K562 (cell line): ENCODE results near the gene FSTL3. TPM values are rescaled to one million over a fixed set of nuclear protein-coding genes. Genes with fewer than 3 reads are reported as not detected.

Experiments
- AFF4 ChIP-seq: sonication (generic); formaldehyde crosslinking; IDR thresholded peaks from 2 replicates; pipeline ENCODE4 v1.8.0; 2023; ENCODE audit warnings: mild to moderate bottlenecking, missing genetic modification reagents
- ARID2 ChIP-seq: fragments of 450-650 bp; IDR thresholded peaks from 2 replicates; pipeline ENCODE4 v1.6.1; 2017; ENCODE audit warnings: antibody characterized with exemption, mild to moderate bottlenecking
- DEAF1 ChIP-seq: fragments of 450-650 bp; formaldehyde crosslinking; IDR thresholded peaks from 2 replicates; pipeline ENCODE4 v1.4.0; 2020; ENCODE audit warnings: mild to moderate bottlenecking, moderate library complexity
- GABPA ChIP-seq: fragments of 200-800 bp; sonication (Bioruptor generic); conservative IDR thresholded peaks from 2 replicates; pipeline ENCODE4 v1.6.1; 2016; ENCODE audit warnings: low read depth, missing genetic modification characterization, missing compliant biosample characterization
- GABPB1 ChIP-seq: sonication (generic); formaldehyde crosslinking; IDR thresholded peaks from 2 replicates; pipeline ENCODE4 v1.8.0; 2022; ENCODE audit warnings: mild to moderate bottlenecking, missing genetic modification reagents
- GATAD2B ChIP-seq: fragments of 450-650 bp; IDR thresholded peaks from 2 replicates; pipeline ENCODE4 v1.6.1; 2017; ENCODE audit warnings: mild to moderate bottlenecking, borderline replicate concordance
- KLF1 ChIP-seq: fragments of 450-650 bp; IDR thresholded peaks from 2 replicates; pipeline ENCODE4 v1.6.1; 2016; ENCODE audit warnings: missing genetic modification characterization, missing compliant biosample characterization
- NR3C1 ChIP-seq: sonication (generic); formaldehyde crosslinking; IDR thresholded peaks from 2 replicates; pipeline ENCODE4 v1.8.1; 2022; ENCODE audit warnings: missing genetic modification reagents
- PKNOX1 ChIP-seq: fragments of 450-650 bp; IDR thresholded peaks from 2 replicates; pipeline ENCODE4 v1.6.1; 2016
- POLR2G ChIP-seq: fragments of 200-400 bp; formaldehyde crosslinking; IDR thresholded peaks from 2 replicates; pipeline ENCODE4 v1.6.1; 2017; ENCODE audit warnings: low read depth, mild to moderate bottlenecking, antibody characterized with exemption, low read length, moderate library complexity
- RHOXF2B ChIP-seq: fragments of 250-450 bp; sonication (Bioruptor Pico); conservative IDR thresholded peaks from 2 replicates; pipeline ENCODE4 v1.5.1; 2021
- SAFB ChIP-seq: fragments of 200-400 bp; formaldehyde crosslinking; IDR thresholded peaks from 2 replicates; pipeline ENCODE4 v1.6.1; 2017; ENCODE audit warnings: low read depth, low read length, borderline replicate concordance
- SETDB1 ChIP-seq: IDR thresholded peaks from one replicate; pipeline ENCODE4 v1.6.1; 2012; ENCODE audit warnings: low read length, control low read depth, inconsistent platforms
- STAG1 ChIP-seq: sonication (generic); formaldehyde crosslinking; IDR thresholded peaks from 2 replicates; pipeline ENCODE4 v1.5.0; 2020; ENCODE audit warnings: missing genetic modification reagents, borderline replicate concordance
- TAF15 ChIP-seq: fragments of 200-400 bp; formaldehyde crosslinking; IDR thresholded peaks from 2 replicates; pipeline ENCODE4 v1.6.1; 2017; ENCODE audit warnings: mild to moderate bottlenecking, low read depth, low read length, moderate library complexity
- TCFL5 ChIP-seq: fragments of 250-450 bp; sonication (Bioruptor Pico); conservative IDR thresholded peaks from 2 replicates; pipeline ENCODE4 v1.6.1; 2021; ENCODE audit warnings: mild to moderate bottlenecking, moderate library complexity, matching md5 sums
- TOE1 ChIP-seq, 2 experiments: fragments of 450-650 bp in 1 of 2; sonication (generic) in 1 of 2; formaldehyde crosslinking in 1 of 2; IDR thresholded peaks; 2 replicates each; pipeline versions ENCODE4 v1.7.1 to v1.8.0; 2016 to 2022; ENCODE audit warnings: borderline replicate concordance in 2 of 2, mild to moderate bottlenecking in 2 of 2, antibody characterized with exemption in 1 of 2, inconsistent platforms in 1 of 2, low read depth in 1 of 2, missing genetic modification reagents in 1 of 2, moderate library complexity in 1 of 2
- ZNF274 ChIP-seq: IDR thresholded peaks from 2 replicates; pipeline ENCODE4 v1.6.1; 2011; ENCODE audit warnings: low read depth, mild to moderate bottlenecking, low read length, moderate library complexity, borderline replicate concordance
- ZNF696 ChIP-seq: fragments of 250-450 bp; sonication (Bioruptor Pico); conservative IDR thresholded peaks from 2 replicates; pipeline ENCODE4 v1.4.0; 2020; ENCODE audit warnings: mild to moderate bottlenecking, moderate library complexity
- polyA plus RNA-seq, 8 experiments: library from polyadenylated mRNA; depleted of rRNA in 4 of 8; stranded (reverse) in 5 of 8; unstranded in 3 of 8; fragments of >200 nt; fragmentation: Nextera tagmentation in 2 of 8; fragmentation: Illumina TruSeq in 1 of 8; extraction: Ambion mirVana in 2 of 8; extraction: Trizol in 1 of 8; gene quantifications; 2 replicates each; pipeline versions ENCODE4 v1.2.1 to v1.2.3, GENCODE V29; 2011 to 2014; ENCODE audit warnings: inconsistent platforms in 1 of 8, missing spikeins in 1 of 8
- total RNA-seq, 7 experiments: library from RNA; depleted of rRNA in 6 of 7; stranded (reverse); fragments of >200 nt in 6 of 7; fragmentation: Illumina TruSeq in 2 of 7; extraction: Trizol in 2 of 7; gene quantifications; 2 replicates each; pipeline versions ENCODE4 v1.2.1 to v1.2.3, GENCODE V29; 2011 to 2021; ENCODE audit warnings: low replicate concordance in 1 of 7
- TF ChIP-seq, protein P1 (sequence below): conservative IDR thresholded peaks from 2 replicates; pipeline ENCODE4 v1.6.1; 2011; ENCODE audit warnings: low read depth, mild to moderate bottlenecking, low read length; ENCODE audit not compliant: control insufficient read depth

FSTL3 gene
- total and polyA plus RNA-seq, 9 of the 15 experiments (the other 6 are each of a cell fraction or from before 2014, with no cell fraction given) = 0.35 to 6.8 (median 4.2) TPM; not detected in 1

- TF ChIP-seq ARID2 (no peak), GABPA (tag) (peak; percentile 89), SAFB (no peak), AFF4 (no peak), TOE1 (IDR thresholded peaks at IDR 0.05; ENCODE audit: borderline replicate concordance) (no peak), TOE1 (CRISPR knock-in tag; IDR thresholded peaks at IDR 0.05; ENCODE audit: borderline replicate concordance, low read depth) (no peak), NR3C1 (peak; percentile 5; the same call in 1 of the 2 replicates), GATAD2B (peak; percentile 92), PKNOX1 (peak; percentile 17; the same call in 1 of the 2 replicates), KLF1 (tag) (no peak), TCFL5 (CRISPR knock-in tag) (no peak), TAF15 (no peak), GABPB1 (CRISPR knock-in tag) (peak; percentile 46; the same call in 1 of the 2 replicates), ZNF274 (no peak), POLR2G (peak; percentile 78), SETDB1 (no peak), STAG1 (CRISPR knock-in tag) (no peak), RHOXF2B (no peak), DEAF1 (CRISPR knock-in tag) (no peak), ZNF696 (CRISPR knock-in tag) (no peak)
- TF ChIP-seq, protein P1, sequence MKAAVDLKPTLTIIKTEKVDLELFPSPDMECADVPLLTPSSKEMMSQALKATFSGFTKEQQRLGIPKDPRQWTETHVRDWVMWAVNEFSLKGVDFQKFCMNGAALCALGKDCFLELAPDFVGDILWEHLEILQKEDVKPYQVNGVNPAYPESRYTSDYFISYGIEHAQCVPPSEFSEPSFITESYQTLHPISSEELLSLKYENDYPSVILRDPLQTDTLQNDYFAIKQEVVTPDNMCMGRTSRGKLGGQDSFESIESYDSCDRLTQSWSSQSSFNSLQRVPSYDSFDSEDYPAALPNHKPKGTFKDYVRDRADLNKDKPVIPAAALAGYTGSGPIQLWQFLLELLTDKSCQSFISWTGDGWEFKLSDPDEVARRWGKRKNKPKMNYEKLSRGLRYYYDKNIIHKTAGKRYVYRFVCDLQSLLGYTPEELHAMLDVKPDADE = peak; percentile 44; the same call in 1 of the 2 replicates
Measured at GRCh38 chr19:662962-663681, 13.1 kb upstream of the FSTL3 start, which contains the start of gene RNF126 (continued).
